Activated CD8-positive, alpha-beta memory T cell treated with anti-CD3 and anti-CD28 coated beads, Interleukin-2, amount 50 U/mL, for 24 hours (primary cell): ENCODE measurements around the gene STAG1.
"Not testable (repeated sequence)": the region's sequence is repeated elsewhere in the genome, so short reads cannot be mapped to it uniquely, and the experiment has no call there.

Source experiments
- DNase-seq: peaks from one replicate; pipeline ENCODE4 v3.0.0-alpha.2; 2020; ENCODE audit errors: extremely low read depth

STAG1 gene

DNA sequence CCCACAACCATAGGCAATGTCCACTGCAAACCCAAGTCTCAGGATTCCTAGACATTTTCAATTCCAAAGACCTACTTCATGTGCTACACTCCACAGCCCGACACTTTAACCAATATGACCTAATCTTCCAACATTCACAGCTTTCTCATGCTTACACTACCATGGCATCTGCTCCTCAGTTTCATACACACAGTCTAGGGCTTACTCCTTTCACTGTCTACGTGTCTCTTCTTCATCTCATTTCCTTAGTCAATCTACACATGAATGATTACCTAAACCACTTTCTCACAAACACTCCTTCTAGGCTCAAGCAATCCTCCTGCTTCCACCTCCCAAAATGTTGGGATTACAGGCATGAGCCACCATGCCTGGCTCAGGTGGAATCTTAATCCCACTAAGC, 106.3 kb downstream of the STAG1 start:
- DNase-seq: no peak

DNA sequence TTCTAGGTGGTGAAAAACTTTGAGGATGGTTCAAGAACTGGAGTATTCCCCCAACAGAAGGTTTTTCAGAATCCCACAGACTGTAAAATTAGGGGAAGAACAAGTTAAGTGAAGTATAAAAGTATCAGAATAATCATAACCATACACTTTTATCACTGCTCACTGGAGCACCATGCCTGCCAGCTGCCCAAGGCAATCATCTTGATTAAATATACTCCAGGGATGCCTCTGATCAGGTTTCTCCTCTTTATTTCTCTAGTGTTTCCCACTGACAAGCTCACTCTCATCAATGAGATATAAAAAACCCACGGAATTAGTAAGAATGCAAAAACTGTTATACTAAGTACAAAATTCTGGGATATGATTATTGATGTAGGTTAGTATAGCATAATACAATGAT, 108.0 kb downstream of the STAG1 start:
- no peak for DNase-seq

DNA sequence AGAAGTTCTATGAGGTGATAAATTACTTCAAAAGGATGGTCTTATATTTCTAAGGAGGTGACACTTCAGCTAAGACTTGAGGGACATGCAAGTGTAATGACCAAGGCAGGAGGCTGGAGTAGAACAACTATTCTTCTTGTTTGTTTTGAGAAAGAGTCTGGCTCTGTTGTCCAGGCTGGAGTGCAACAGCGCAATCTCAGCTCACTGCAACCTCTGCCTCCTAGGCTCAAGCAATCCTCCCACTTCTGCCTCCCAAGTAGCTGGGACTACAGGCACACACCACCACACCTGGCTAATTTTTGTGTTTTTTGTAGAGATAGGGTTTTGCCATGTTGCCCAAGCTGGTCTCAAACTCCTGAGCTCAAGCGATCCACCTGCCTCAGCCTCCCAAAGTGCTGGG, 108.8 kb downstream of the STAG1 start:
- DNase-seq: not testable (repeated sequence)

GRCh38 chr3:136642711-136643110, 109.5 kb downstream of the STAG1 start:
- DNase-seq: no peak

GRCh38 chr3:136639069-136639468, 113.1 kb downstream of the STAG1 start:
- DNase-seq: no peak

DNA sequence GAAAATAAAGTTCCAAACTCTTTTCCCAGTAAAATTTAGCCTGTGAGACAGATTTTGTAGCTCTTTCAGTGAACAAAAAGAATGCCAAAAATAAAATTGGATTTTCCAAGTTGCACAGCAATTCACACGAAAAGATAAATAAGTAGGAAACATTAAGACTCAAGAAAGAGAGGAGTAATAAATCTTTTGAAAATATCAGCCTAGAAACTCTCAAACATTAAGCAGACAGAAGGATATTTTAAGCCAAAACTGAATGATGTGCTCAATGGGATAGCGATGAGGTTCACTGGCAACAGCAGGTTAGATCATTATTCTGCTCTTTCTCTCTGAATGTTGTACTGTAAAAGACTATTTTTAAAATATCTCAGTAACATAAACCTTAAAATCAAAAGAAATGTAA, 115.0 kb downstream of the STAG1 start:
- no peak for DNase-seq

GRCh38 chr3:136634821-136635220, 117.4 kb downstream of the STAG1 start:
- no peak for DNase-seq

GRCh38 chr3:136632625-136633081, 119.5 kb downstream of the STAG1 start:
- no peak for DNase-seq

DNA sequence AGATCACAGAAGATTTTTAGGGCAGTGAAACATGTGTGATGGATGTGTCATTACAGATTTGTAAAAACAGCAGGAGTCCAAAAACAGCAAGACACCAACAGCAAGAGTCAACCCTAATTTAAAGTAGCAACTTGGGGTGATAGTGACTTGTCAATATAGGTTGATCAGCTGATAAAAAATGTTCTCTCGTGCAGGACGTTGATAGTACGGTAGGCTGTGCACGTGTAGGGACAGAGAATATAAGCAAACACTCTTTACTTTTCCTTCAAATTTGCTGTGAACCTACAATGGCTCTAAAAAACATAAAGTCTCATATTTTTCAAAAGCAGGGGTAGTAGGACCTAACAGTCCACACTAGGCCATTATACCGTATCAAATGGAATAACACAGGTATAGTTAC, 120.8 kb downstream of the STAG1 start:
- DNase-seq: no peak

GRCh38 chr3:136630915-136631314, 121.3 kb downstream of the STAG1 start:
- DNase-seq: no peak

DNA sequence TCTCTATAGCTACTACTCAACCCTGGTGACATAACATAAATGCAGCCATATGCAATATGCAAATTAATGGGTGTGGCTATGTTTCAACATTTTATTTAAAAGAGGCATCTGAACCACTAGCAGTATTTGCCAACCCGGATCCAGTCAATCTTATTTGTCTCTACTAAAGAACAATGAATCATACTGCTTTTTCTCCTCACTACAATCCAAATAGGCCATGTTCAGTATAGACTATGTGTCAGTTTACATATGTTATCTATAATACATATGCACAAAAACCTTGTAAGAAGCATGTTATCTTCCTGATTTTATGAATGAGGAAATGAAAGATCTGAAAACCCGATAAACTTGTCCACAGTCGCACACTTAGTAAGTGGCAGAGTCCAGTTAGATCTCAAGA, 125.7 kb downstream of the STAG1 start:
- DNase-seq: no peak

- no peak for DNase-seq
These were observed 127.0 kb downstream of the STAG1 start for GRCh38 chr3:136624894-136625815.

GRCh38 chr3:136624371-136624770, 127.8 kb downstream of the STAG1 start:
- DNase-seq: no peak

- DNase-seq: no peak
These were observed 130.6 kb downstream of the STAG1 start for GRCh38 chr3:136621628-136622027.

DNA sequence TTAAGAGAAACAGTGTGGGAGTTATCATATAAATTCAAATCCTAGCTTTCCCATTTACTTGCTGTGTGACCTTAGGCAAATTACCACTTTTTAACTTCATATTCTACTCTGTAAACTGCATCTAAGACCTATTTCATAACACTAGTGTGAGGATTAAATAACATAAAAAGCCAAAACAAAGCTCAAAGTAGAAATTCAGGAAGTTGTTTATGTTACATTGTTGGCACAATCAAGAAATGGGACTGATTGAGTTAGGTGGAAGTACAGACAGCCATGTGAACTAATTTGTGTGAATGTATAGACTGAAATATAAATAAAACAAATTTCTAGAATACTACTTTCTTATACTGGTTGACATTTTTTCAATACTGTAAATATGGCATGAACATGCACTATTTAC, 131.7 kb downstream of the STAG1 start:
- DNase-seq: no peak

DNA sequence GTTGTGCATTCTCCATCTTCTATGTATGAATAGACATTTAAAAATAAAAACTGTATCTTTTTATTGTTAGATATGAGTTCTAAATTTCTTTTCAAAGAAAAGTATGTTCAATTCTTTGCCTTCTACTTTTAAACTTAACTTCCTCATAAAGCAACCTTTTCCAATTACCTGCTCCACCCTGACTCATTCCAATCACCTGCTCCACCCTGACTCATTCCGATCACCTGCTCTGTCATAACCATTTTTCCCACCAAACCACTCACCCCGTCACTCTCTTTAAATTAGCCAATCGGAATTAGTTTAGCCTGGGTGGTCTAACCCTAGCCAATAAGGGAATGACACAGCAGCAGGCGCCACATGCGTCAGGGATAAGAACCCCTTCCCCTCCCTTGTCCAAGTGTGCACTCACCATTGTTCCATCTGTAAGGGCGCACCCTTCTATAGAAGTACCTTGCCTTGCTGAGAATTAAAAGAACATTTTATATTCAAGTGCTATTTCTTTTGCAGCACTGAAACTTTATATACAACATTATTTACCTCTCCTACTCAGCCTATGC, 134.1 kb downstream of the STAG1 start:
- DNase-seq: not testable (repeated sequence)

GRCh38 chr3:136617198-136617597, 135.0 kb downstream of the STAG1 start:
- no peak for DNase-seq

- DNase-seq: no peak
These were observed 139.7 kb downstream of the STAG1 start for GRCh38 chr3:136612512-136612911.

- no peak for DNase-seq
These were observed 145.2 kb downstream of the STAG1 start for GRCh38 chr3:136606990-136607389.

DNA sequence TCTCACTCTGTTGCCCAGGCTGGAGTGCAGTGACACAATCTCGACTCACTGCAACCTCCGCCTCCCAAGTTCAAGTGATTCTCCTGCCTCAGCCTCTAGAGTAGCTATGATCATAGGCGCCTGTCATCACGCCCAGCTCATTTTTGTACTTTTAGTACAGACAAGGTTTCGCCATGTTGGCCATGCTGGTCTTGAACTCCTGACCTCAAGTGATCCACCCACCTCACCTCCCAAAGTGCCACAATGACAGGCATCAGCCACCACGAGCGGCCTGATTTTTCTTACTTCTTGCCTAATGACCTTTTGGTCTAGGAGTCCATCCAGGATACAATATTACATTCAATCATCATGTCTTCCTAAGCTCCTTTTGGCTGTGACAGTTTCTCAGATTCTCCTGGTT, 146.0 kb downstream of the STAG1 start:
- DNase-seq: not testable (repeated sequence)

- DNase-seq: no peak
These were observed 147.2 kb downstream of the STAG1 start for GRCh38 chr3:136604961-136605360.

DNA sequence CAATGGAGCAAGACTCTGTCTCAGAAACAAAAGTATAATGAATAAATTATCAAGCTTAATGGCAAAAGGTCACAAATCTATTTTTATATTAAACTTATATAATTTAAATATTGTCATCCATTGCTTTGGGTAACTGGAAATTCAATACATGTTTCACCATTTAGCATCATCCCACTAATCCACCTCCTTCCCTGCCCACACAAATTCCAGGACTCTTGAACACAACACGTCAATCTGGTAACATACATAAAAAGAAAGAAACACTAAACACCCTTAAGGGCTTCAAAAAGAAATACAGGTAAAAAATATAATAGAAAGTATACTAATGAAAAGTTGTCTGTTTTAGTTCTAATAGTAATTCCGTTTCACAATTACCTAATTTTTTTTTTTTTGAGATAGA, 149.4 kb downstream of the STAG1 start:
- DNase-seq: no peak
